ENCODE measurements around the gene MSANTD7.
"Not testable (repeated sequence)": the region's sequence is repeated elsewhere in the genome, so short reads cannot be mapped to it uniquely, and the experiment has no call there.

The MSANTD7 gene

DNA sequence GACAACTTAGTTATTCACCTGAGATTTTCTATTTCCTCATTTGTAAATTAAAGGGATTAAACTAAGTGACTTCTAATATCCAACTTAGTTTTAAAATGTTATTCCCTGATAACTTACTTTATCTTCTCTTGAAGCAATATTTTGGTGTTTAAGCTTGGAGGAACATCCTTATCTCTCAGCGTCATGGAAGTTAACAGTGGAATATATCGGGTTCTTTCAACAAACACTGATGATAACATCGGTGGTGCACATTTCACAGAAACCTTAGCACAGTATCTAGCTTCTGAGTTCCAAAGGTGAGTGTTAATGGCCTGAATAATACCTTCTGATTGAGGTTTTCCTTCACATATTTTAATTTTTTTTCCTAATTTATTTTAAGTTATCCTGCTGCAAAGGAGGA lies 14.1 kb downstream of the MSANTD7 start:
- in situ Hi-C loops (cut with HindIII; ENCODE audit: low sequenced_read_pairs), result no loop called here
- no peak for DNase-seq (ENCODE audit: low read depth, low spot score)
- H3K4me3 ChIP-seq (ENCODE audit: low read depth, low read length), result no peak overlapping the region
- TF ChIP-seq, protein P1, sequence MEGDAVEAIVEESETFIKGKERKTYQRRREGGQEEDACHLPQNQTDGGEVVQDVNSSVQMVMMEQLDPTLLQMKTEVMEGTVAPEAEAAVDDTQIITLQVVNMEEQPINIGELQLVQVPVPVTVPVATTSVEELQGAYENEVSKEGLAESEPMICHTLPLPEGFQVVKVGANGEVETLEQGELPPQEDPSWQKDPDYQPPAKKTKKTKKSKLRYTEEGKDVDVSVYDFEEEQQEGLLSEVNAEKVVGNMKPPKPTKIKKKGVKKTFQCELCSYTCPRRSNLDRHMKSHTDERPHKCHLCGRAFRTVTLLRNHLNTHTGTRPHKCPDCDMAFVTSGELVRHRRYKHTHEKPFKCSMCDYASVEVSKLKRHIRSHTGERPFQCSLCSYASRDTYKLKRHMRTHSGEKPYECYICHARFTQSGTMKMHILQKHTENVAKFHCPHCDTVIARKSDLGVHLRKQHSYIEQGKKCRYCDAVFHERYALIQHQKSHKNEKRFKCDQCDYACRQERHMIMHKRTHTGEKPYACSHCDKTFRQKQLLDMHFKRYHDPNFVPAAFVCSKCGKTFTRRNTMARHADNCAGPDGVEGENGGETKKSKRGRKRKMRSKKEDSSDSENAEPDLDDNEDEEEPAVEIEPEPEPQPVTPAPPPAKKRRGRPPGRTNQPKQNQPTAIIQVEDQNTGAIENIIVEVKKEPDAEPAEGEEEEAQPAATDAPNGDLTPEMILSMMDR (IDR thresholded peaks at IDR 0.05; ENCODE audit: low read depth, low read length), result no peak

DNA sequence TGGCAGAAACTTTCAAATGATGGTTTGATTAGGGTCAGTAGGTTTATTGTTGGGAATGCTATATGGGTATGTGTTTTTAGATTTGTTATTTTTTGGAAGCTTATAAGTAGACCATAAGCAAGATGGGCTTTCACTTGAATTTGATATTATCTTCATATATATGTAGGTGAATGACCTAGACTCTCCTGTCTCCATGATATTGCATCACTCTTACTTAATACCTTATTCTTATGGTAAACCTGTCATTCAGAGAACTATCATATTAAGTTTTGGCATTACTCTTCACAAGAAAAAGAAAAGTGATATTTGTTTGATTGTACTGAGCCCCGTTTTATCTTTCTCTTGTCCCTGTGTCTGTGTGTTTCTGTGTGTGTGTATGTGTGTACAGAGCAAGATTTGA lies 17.3 kb downstream of the MSANTD7 start:
- in situ Hi-C loops (cut with HindIII; ENCODE audit: low sequenced_read_pairs), result no loop called here
- TF ChIP-seq, protein P1 (IDR thresholded peaks at IDR 0.05; ENCODE audit: low read depth, low read length), result no peak
- H3K4me3 ChIP-seq (ENCODE audit: low read depth, low read length), result no peak overlapping the region
- no peak for DNase-seq (ENCODE audit: low read depth, low spot score)

DNA sequence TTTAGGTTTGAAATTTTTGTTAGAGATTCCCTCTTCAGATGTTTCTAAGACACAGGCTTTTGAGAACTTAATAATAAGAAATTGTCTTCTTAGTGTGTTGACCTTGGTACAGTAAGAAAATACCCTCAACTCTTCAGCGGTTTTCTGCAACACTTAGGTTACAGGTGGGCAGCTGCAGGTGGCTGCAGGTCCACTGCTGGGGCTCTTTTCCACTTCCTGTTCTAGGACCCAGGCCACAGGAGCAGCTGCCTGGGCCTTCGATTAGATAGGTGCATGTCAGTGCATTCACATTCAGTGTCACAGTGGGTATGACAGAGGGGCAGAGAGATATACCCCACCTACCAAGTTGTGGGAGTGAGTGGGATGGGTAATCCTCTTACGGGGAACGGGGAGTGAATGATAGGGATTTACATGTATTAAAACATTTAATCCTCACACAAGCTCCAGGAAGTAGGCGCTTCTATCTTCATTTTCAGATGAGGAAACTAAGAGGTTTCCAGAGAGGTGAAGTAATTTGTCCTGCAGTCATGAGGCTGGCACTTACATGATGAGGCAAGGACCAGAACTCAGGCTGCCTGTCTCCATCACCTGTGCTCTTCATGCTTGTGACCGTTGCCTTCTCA lies 20.3 kb downstream of the MSANTD7 start:
- TF ChIP-seq, protein P1 (IDR thresholded peaks at IDR 0.05; ENCODE audit: low read depth, low read length), result no peak
- H3K4me3 ChIP-seq (ENCODE audit: low read depth, low read length), result no peak overlapping the region
- in situ Hi-C loops (cut with HindIII; ENCODE audit: low sequenced_read_pairs), result no loop called here
- DNase-seq (ENCODE audit: low read depth, low spot score), result no peak

DNA sequence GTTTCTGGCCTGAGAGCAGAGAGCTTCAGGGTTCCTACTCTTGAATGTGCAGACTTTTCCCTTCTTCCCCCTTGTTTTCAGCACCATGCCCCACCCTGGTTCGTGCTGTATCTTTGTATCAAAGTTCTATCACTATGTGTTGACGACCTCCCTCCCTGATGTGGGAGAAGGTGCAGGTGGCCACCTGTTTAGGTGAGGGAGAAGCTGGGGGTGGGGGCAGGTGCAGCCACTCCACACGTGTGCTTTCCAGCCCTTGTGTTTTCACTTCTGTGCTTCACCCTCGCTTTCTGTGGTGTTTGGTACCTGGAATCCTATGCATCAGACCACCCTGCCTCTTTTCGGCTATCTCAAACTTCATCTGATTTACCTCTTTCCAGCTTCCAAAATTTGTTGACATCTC lies 20.9 kb downstream of the MSANTD7 start:
- no peak for DNase-seq (ENCODE audit: low read depth, low spot score)
- TF ChIP-seq, protein P1 (IDR thresholded peaks at IDR 0.05; ENCODE audit: low read depth, low read length), result no peak
- in situ Hi-C loops (cut with HindIII; ENCODE audit: low sequenced_read_pairs), result no loop called here
- no peak overlapping the region for H3K4me3 ChIP-seq (ENCODE audit: low read depth, low read length)

DNA sequence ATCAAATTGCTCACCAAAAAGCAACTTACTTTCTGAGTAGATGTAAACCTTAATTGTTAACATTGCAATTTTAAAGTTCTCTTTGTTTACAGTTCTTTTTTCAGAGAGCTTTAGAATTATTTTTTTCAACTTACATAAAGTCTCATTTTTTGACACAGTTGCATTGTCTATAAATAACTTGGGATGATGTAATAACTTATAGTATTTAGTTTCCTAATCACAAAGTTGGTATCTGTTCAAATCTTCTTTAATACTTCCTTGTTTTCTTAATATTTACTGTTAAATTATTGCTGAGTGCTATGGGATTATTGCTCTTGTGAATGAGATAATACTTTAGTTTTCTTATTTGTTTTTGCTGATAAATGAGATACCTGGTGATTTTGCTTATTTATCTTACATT lies 21.7 kb downstream of the MSANTD7 start:
- DNase-seq (ENCODE audit: low read depth, low spot score), result no peak
- in situ Hi-C loops (cut with HindIII; ENCODE audit: low sequenced_read_pairs), result no loop called here
- no peak overlapping the region for H3K4me3 ChIP-seq (ENCODE audit: low read depth, low read length)
- TF ChIP-seq, protein P1 (IDR thresholded peaks at IDR 0.05; ENCODE audit: low read depth, low read length), result no peak

DNA sequence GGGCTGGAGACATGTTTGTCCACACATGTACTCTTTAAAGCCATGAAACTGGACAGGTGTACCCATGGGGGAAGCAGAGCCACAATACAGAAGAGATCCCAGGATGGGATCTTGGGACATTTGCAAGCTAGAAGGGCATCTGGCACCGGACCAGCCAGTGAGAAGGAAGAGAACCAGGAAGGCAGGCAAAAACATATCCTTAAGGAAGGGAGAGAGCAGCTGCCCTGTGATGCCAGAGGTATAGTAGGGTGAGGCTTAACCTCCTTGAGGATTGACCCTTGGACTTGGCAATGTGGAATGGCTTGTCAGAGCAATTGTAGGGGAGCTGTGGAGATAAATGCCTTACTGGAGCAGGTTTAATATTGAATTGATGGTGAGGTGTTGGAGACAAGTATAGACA lies 22.7 kb downstream of the MSANTD7 start:
- TF ChIP-seq, protein P1 (IDR thresholded peaks at IDR 0.05; ENCODE audit: low read depth, low read length), result no peak
- no peak for DNase-seq (ENCODE audit: low read depth, low spot score)
- no peak overlapping the region for H3K4me3 ChIP-seq (ENCODE audit: low read depth, low read length)
- in situ Hi-C loops (cut with HindIII; ENCODE audit: low sequenced_read_pairs), result no loop called here

DNA sequence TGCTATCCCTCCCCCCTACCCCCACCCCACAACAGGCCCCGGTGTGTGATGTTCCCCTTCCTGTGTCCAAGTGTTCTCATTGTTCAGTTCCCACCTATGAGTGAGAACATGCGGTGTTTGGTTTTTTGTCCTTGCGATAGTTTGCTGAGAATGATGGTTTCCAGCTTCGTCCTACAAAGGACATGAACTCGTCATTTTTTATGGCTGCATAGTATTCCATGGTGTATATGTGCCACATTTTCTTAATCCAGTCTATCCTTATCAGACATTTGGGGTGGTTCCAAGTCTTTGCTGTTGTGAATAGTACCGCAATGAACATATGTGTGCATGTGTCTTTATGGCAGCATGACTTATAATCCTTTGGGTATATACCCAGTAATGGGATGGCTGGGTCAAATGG lies 26.4 kb downstream of the MSANTD7 start:
- DNase-seq (ENCODE audit: low read depth, low spot score); in situ Hi-C loops (cut with HindIII; ENCODE audit: low sequenced_read_pairs); H3K4me3 ChIP-seq (ENCODE audit: low read depth, low read length): not testable (repeated sequence)

DNA sequence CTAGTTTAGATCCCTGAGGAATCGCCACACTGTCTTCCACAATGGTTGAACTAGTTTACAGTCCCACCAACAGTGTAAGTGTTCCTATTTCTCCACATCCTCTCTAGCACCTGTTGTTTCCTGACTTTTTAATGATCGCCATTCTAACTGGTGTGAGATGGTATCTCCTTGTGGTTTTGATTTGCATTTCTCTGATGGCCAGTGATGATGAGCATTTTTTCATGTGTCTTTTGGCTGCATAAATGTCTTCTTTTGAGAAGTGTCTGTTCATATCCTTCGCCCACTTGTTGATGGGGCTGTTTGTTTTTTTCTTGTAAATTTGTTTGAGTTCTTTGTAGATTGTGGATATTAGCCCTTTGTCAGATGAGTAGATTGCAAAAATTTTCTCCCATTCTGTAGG lies 26.8 kb downstream of the MSANTD7 start:
- DNase-seq (ENCODE audit: low read depth, low spot score); H3K4me3 ChIP-seq (ENCODE audit: low read depth, low read length); in situ Hi-C loops (cut with HindIII; ENCODE audit: low sequenced_read_pairs): not testable (repeated sequence)

Measured in astrocyte of the spinal cord (primary cell).